ENCODE results near the gene REELD1. TPM values are rescaled to one million over a fixed set of nuclear protein-coding genes. Genes with fewer than 3 reads are reported as not detected.

The REELD1 gene
- total RNA-seq, 1 donor from 2014 or later = not detected

GRCh38 chr4:146278986-146279385 lies 64.6 kb downstream of the REELD1 start:
- Mint-ChIP-seq H3K36me3 (ENCODE audit: low read depth) (peaks cover 2% of the 10 kb centered on the region), H3K27ac (ENCODE audit: unreplicated experiment) (no peak overlapping the region), H3K4me1 (no peaks in the 10 kb centered on the region), H3K27me3 (ENCODE audit: low read depth) (no peaks in the 10 kb centered on the region), H3K9me3 (no peaks in the 10 kb centered on the region), H3K4me3 (no peak overlapping the region)
- no peak for DNase-seq (ENCODE audit: low read depth, low spot score)
- TF ChIP-seq CTCF (conservative IDR thresholded peaks at IDR 0.05) = no peak

Other genes starting within 250 kb of the REELD1 start
- 56.2 and 66.0 TPM in 2 replicates for gene LSM6, start 38.8 kb upstream of the REELD1 start, total RNA-seq